ENCODE data around the gene PARD3B. TPM values are rescaled to one million over a fixed set of nuclear protein-coding genes. Genes with fewer than 3 reads are reported as not detected.

Gene PARD3B
- total RNA-seq, 1 experiment from 2014 or later, result 2.0 TPM

DNA sequence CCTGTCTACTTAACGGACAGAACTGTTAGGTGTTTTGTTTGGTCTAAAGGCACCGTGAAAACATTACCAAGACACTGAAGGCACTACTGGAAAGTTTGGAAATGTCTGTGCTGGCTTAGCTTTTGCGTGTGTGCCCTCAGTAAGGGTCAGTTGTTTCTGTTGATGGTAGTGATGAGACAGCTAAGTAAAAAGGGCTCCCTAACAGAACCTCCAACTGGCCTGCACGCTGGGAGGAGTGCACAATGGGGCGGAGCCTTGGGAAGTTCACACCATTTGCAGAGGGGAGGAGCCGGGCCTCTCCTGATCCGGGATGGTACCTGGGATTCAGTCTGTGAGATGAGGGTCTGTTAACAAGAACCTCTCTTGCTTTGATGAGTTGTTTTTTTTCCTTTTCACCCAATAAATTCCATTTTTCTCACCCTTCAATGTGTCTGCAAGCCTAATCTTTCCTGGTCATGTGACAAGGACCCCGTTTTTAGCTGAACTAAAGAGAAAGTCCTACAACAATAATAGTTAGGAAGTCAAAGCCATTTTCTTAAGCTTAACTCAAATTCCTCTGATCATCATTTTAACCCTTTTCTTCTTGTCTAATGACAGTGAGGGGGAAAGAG lies 368.7 kb downstream of the PARD3B start:
- DNase-seq (ENCODE audit: low read depth, low spot score) (no peak), ATAC-seq (no peak)
- Histone ChIP-seq H3K4me3 (replicated peaks in 1 of 2; ENCODE audit: low read depth in 1 of 2, low read length in 2 of 2) (no peak overlapping the region), H3K9me3 (ENCODE audit: control insufficient read depth in 1 of 2, insufficient read depth in 1 of 2, low read depth in 1 of 2, low read length in 2 of 2) (no peaks in the 10 kb centered on the region), H3K79me2 (ENCODE audit: insufficient read depth, low read length) (no peaks in the 10 kb centered on the region), H2AFZ (ENCODE audit: low read depth, low read length, poor library complexity, severe bottlenecking) (no peak overlapping the region), H3K9me2 (ENCODE audit: insufficient read depth) (no peaks in the 10 kb centered on the region), H3K36me3 (ENCODE audit: control insufficient read depth in 1 of 2, insufficient read depth in 2 of 2, low read length in 2 of 2) (no peaks in the 10 kb centered on the region), H3K27me3 (ENCODE audit: insufficient read depth, low read length) (no peaks in the 10 kb centered on the region), H3K4me2 (ENCODE audit: low read length) (no peak overlapping the region), H4K20me1 (ENCODE audit: insufficient read depth) (no peaks in the 10 kb centered on the region), H3K9ac (ENCODE audit: low read length) (no peak overlapping the region), H3K4me1 (ENCODE audit: control insufficient read depth in 1 of 2, insufficient read depth in 2 of 2, low read length in 2 of 2) (no peaks in the 10 kb centered on the region), H3K27ac (ENCODE audit: low read depth, low read length) (no peak overlapping the region)
- intact Hi-C loops (cut with micrococcal nuclease), result no loop called here
- no TSS peak for BruUV-seq (replicated peaks)
- POLR2A ChIA-PET, result no interaction called here
- RAD21 ChIA-PET (ENCODE audit: low non-redundant PET in 1 of 2, low total read pairs in 2 of 2, uncharacterized antibody in 2 of 2, unreplicated experiment in 2 of 2), result no interaction called here
- no peak for TF ChIP-seq ELF1 (IDR thresholded peaks at IDR 0.05; ENCODE audit: borderline replicate concordance, low read depth)
- no peak for TF ChIP-seq CBX3 (IDR thresholded peaks at IDR 0.05; ENCODE audit: low read depth)
- no peak for TF ChIP-seq SP1 (IDR thresholded peaks at IDR 0.05; ENCODE audit: low read depth)
- TF ChIP-seq JUND (IDR thresholded peaks at IDR 0.05), result no peak
- no peak for TF ChIP-seq REST (IDR thresholded peaks at IDR 0.05; ENCODE audit: low read depth)
- TF ChIP-seq, protein P1, sequence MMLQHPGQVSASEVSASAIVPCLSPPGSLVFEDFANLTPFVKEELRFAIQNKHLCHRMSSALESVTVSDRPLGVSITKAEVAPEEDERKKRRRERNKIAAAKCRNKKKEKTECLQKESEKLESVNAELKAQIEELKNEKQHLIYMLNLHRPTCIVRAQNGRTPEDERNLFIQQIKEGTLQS (IDR thresholded peaks at IDR 0.05), result no peak
- no peak for TF ChIP-seq EZH2phosphoT487 (IDR thresholded peaks at IDR 0.05; ENCODE audit: borderline replicate concordance)
- TF ChIP-seq CTCF (IDR thresholded peaks at IDR 0.05 in 2 of 3, conservative IDR thresholded peaks at IDR 0.05 in 1 of 3; ENCODE audit: borderline replicate concordance in 1 of 3, insufficient read depth in 1 of 3, low read depth in 2 of 3, low read length in 2 of 3), result no peak
- TF ChIP-seq, protein P2, sequence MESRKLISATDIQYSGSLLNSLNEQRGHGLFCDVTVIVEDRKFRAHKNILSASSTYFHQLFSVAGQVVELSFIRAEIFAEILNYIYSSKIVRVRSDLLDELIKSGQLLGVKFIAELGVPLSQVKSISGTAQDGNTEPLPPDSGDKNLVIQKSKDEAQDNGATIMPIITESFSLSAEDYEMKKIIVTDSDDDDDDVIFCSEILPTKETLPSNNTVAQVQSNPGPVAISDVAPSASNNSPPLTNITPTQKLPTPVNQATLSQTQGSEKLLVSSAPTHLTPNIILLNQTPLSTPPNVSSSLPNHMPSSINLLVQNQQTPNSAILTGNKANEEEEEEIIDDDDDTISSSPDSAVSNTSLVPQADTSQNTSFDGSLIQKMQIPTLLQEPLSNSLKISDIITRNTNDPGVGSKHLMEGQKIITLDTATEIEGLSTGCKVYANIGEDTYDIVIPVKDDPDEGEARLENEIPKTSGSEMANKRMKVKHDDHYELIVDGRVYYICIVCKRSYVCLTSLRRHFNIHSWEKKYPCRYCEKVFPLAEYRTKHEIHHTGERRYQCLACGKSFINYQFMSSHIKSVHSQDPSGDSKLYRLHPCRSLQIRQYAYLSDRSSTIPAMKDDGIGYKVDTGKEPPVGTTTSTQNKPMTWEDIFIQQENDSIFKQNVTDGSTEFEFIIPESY (IDR thresholded peaks at IDR 0.05; ENCODE audit: extremely low read depth, insufficient replicate concordance, low read length), result no peak
- TF ChIP-seq SIN3A (IDR thresholded peaks at IDR 0.05; ENCODE audit: low read depth), result no peak
- CTCF ChIA-PET, result no interaction called here
